ENCODE data around the gene POMT2.

The POMT2 gene

GRCh38 chr14:77265561-77266335 is 54.9 kb downstream of the POMT2 start:
- TF ChIP-seq, protein P1, sequence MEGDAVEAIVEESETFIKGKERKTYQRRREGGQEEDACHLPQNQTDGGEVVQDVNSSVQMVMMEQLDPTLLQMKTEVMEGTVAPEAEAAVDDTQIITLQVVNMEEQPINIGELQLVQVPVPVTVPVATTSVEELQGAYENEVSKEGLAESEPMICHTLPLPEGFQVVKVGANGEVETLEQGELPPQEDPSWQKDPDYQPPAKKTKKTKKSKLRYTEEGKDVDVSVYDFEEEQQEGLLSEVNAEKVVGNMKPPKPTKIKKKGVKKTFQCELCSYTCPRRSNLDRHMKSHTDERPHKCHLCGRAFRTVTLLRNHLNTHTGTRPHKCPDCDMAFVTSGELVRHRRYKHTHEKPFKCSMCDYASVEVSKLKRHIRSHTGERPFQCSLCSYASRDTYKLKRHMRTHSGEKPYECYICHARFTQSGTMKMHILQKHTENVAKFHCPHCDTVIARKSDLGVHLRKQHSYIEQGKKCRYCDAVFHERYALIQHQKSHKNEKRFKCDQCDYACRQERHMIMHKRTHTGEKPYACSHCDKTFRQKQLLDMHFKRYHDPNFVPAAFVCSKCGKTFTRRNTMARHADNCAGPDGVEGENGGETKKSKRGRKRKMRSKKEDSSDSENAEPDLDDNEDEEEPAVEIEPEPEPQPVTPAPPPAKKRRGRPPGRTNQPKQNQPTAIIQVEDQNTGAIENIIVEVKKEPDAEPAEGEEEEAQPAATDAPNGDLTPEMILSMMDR (IDR thresholded peaks at IDR 0.05; ENCODE audit: control insufficient read depth, extremely low read depth, insufficient read depth): no peak
- no peak overlapping the region for H3K4me3 ChIP-seq (ENCODE audit: low read depth, low read length)
- DNase-seq (ENCODE audit: low read depth): no peak

DNA sequence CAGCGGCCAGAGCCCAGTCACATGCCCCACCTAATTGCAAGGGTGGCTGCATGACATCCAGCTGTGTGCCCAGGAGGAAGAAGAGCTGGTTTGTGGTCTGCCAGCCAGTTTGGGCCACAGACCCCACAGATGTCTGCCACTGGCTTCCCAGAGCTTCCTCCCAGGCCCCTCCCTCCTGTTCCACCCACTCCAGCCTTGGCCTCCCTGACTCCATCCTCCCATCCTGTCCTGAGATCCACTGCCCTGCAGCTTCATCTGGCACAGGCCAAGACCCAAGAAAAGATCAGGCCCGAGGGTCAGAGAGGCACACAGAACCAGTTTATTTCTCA is 55.5 kb downstream of the POMT2 start:
- TF ChIP-seq, protein P1 (IDR thresholded peaks at IDR 0.05; ENCODE audit: control insufficient read depth, extremely low read depth, insufficient read depth): no peak
- no peak overlapping the region for H3K4me3 ChIP-seq (ENCODE audit: low read depth, low read length)

DNA sequence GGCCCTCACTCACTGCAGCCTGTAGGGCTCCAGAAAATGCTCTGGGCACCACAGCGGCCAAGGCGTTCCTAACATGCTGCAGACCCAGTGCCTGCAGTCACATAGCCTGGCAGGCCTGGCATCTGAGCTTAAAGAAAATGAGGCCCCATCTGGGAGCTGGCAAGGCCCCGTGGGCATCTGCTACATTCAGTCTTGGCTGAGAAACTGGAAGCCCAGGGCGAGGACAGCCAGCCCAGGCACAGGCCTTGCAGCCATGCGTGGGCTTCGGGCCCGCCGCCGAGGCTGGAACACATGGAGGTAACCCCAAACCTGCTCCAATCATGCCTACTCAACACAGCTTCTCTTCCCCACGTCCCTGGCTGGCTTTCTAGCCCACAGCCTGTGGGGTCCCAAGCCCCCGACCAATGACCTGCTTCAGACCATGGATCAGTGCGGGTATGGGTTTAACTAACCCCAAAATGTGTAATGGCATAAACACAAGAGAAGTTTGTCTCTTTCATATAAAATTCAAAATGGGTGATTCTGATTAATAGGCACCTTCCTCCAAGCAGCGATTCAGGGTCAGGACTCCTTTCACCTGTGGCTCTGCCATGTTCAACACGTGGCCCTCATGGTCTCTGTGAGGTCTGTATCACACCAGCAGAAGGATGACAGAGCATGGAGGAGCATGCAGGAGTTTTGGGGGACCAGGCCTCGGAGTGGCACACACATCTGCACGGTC is 56.1 kb downstream of the POMT2 start:
- TF ChIP-seq, protein P1 (IDR thresholded peaks at IDR 0.05; ENCODE audit: control insufficient read depth, extremely low read depth, insufficient read depth): no peak
- DNase-seq (ENCODE audit: low read depth): no peak
- no peak overlapping the region for H3K4me3 ChIP-seq (ENCODE audit: low read depth, low read length)

More for the DNA sequence above, 55.5 kb downstream of the POMT2 start:
- DNase-seq (ENCODE audit: low read depth): no peak

GRCh38 chr14:77260631-77261030 is 60.1 kb downstream of the POMT2 start:
- H3K4me3 ChIP-seq (ENCODE audit: low read depth, low read length): no peak overlapping the region
- TF ChIP-seq, protein P1 (IDR thresholded peaks at IDR 0.05; ENCODE audit: control insufficient read depth, extremely low read depth, insufficient read depth): no peak
- no peak for DNase-seq (ENCODE audit: low read depth)

- TF ChIP-seq, protein P1 (IDR thresholded peaks at IDR 0.05; ENCODE audit: control insufficient read depth, extremely low read depth, insufficient read depth): no peak
- no peak for DNase-seq (ENCODE audit: low read depth)
- H3K4me3 ChIP-seq (ENCODE audit: low read depth, low read length): no peak overlapping the region
These were observed 60.5 kb downstream of the POMT2 start for GRCh38 chr14:77260199-77260598.

- no peak overlapping the region for H3K4me3 ChIP-seq (ENCODE audit: low read depth, low read length)
- DNase-seq (ENCODE audit: low read depth): no peak
- TF ChIP-seq, protein P1 (IDR thresholded peaks at IDR 0.05; ENCODE audit: control insufficient read depth, extremely low read depth, insufficient read depth): no peak
These were observed 61.5 kb downstream of the POMT2 start for GRCh38 chr14:77259025-77259715.

Data from LNCaP clone FGC (cell line).